BLaER1 (cell line): ENCODE data around the gene TMEM167A.

Experiments
- H3K27ac ChIP-seq: shearing (Covaris generic); formaldehyde crosslinking; 2 replicates; pipeline ENCODE4 v1.8.1; 2022
- H3K27me3 ChIP-seq: shearing (Covaris generic); formaldehyde crosslinking; 2 replicates; pipeline ENCODE4 v1.8.1; 2022
- H3K36me3 ChIP-seq: shearing (Covaris generic); formaldehyde crosslinking; 2 replicates; pipeline ENCODE4 v1.8.1; 2022
- H3K4me1 ChIP-seq: shearing (Covaris generic); formaldehyde crosslinking; 2 replicates; pipeline ENCODE4 v1.8.1; 2022
- H3K4me2 ChIP-seq: shearing (Covaris generic); formaldehyde crosslinking; 2 replicates; pipeline ENCODE4 v1.8.1; 2022
- H3K4me3 ChIP-seq: shearing (Covaris generic); formaldehyde crosslinking; 2 replicates; pipeline ENCODE4 v1.8.1; 2022
- H3K9ac ChIP-seq: shearing (Covaris generic); formaldehyde crosslinking; 2 replicates; pipeline ENCODE4 v1.8.1; 2022
- H3K9me3 ChIP-seq: shearing (Covaris generic); formaldehyde crosslinking; 2 replicates; pipeline ENCODE4 v1.8.1; 2022
- H4K20me1 ChIP-seq: shearing (Covaris generic); formaldehyde crosslinking; 2 replicates; pipeline ENCODE4 v1.8.1; 2022
- Cebpa-rat ChIP-seq: shearing (Covaris generic); IDR thresholded peaks from 2 replicates; pipeline ENCODE4 v1.8.1; 2022

TMEM167A gene

GRCh38 chr5:83076742-83077661 lies at the start of gene TMEM167A, which contains the start of gene XRCC4:
Gene TMEM167A, minus strand, starts transcription at chr5:83077394. Its CDS starts 71 bp downstream, at chr5:83077323.
Gene XRCC4, plus strand, starts transcription at chr5:83077547. Its CDS starts 27,373 bp downstream, at chr5:83104920.
- H3K36me3 ChIP-seq = peaks cover 32% of the 10 kb centered on the region
- H3K27me3 ChIP-seq = no peaks in the 10 kb centered on the region
- H3K4me1 ChIP-seq = peaks cover 25% of the 10 kb centered on the region
- no peak for TF ChIP-seq Cebpa-rat
- H4K20me1 ChIP-seq = peaks cover 30% of the 10 kb centered on the region
- H3K9me3 ChIP-seq = no peaks in the 10 kb centered on the region
- H3K4me2 ChIP-seq = peak within 1 kb of the TSS; percentile 87
- peak within 1 kb of the TSS; percentile 83 for H3K9ac ChIP-seq
- peak within 1 kb of the TSS; percentile 73 for H3K4me3 ChIP-seq
- peak within 1 kb of the TSS; percentile 81 for H3K27ac ChIP-seq

GRCh38 chr5:83126501-83126900 lies 49.3 kb upstream of the TMEM167A start:
- H3K4me3 ChIP-seq = no peak overlapping the region
- no peaks in the 10 kb centered on the region for H3K4me1 ChIP-seq
- H4K20me1 ChIP-seq = no peaks in the 10 kb centered on the region
- no peaks in the 10 kb centered on the region for H3K36me3 ChIP-seq
- H3K27me3 ChIP-seq = no peaks in the 10 kb centered on the region
- no peak overlapping the region for H3K4me2 ChIP-seq
- no peak overlapping the region for H3K9ac ChIP-seq
- TF ChIP-seq Cebpa-rat = no peak
- peaks cover 17% of the 10 kb centered on the region for H3K9me3 ChIP-seq
- H3K27ac ChIP-seq = no peak overlapping the region

GRCh38 chr5:83125560-83125959 lies 48.4 kb upstream of the TMEM167A start:
- no peak overlapping the region for H3K27ac ChIP-seq

GRCh38 chr5:83124593-83124992 lies 47.4 kb upstream of the TMEM167A start:
- no peak overlapping the region for H3K4me2 ChIP-seq
- no peak for TF ChIP-seq Cebpa-rat
- peaks cover 17% of the 10 kb centered on the region for H3K9me3 ChIP-seq

More at GRCh38 chr5:83125560-83125959, 48.4 kb upstream of the TMEM167A start:
- Histone ChIP-seq H3K9me3 (peaks cover 17% of the 10 kb centered on the region), H3K4me1 (no peaks in the 10 kb centered on the region), H3K4me2 (no peak overlapping the region), H3K27me3 (no peaks in the 10 kb centered on the region), H3K9ac (no peak overlapping the region), H4K20me1 (no peaks in the 10 kb centered on the region), H3K4me3 (no peak overlapping the region), H3K36me3 (no peaks in the 10 kb centered on the region)
- no peak for TF ChIP-seq Cebpa-rat

GRCh38 chr5:83118976-83119375 lies 41.8 kb upstream of the TMEM167A start:
- Histone ChIP-seq H3K36me3 (peaks cover 15% of the 10 kb centered on the region), H3K27ac (no peak overlapping the region), H3K9me3 (peaks cover 20% of the 10 kb centered on the region), H3K27me3 (no peaks in the 10 kb centered on the region), H3K9ac (no peak overlapping the region), H3K4me1 (no peaks in the 10 kb centered on the region), H4K20me1 (no peaks in the 10 kb centered on the region), H3K4me3 (no peak overlapping the region), H3K4me2 (no peak overlapping the region)
- TF ChIP-seq Cebpa-rat = no peak

More at GRCh38 chr5:83124593-83124992, 47.4 kb upstream of the TMEM167A start:
- Histone ChIP-seq H4K20me1 (no peaks in the 10 kb centered on the region), H3K4me3 (no peak overlapping the region), H3K36me3 (no peaks in the 10 kb centered on the region), H3K27ac (no peak overlapping the region), H3K9ac (no peak overlapping the region), H3K4me1 (no peaks in the 10 kb centered on the region), H3K27me3 (no peaks in the 10 kb centered on the region)

GRCh38 chr5:83118471-83118870 lies 41.3 kb upstream of the TMEM167A start:
- Histone ChIP-seq H3K4me3 (no peak overlapping the region), H3K27ac (no peak overlapping the region), H3K27me3 (no peaks in the 10 kb centered on the region), H4K20me1 (no peaks in the 10 kb centered on the region), H3K4me1 (no peaks in the 10 kb centered on the region), H3K4me2 (no peak overlapping the region), H3K9me3 (peaks cover 25% of the 10 kb centered on the region), H3K36me3 (peaks cover 20% of the 10 kb centered on the region), H3K9ac (no peak overlapping the region)
- TF ChIP-seq Cebpa-rat = no peak

- H4K20me1 ChIP-seq = no peaks in the 10 kb centered on the region
- no peak overlapping the region for H3K4me2 ChIP-seq
- H3K27me3 ChIP-seq = no peaks in the 10 kb centered on the region
- H3K27ac ChIP-seq = no peak overlapping the region
- H3K36me3 ChIP-seq = peaks cover 35% of the 10 kb centered on the region
- H3K9me3 ChIP-seq = peaks cover 37% of the 10 kb centered on the region
- H3K4me3 ChIP-seq = no peak overlapping the region
- no peak overlapping the region for H3K9ac ChIP-seq
- no peak for TF ChIP-seq Cebpa-rat
- no peaks in the 10 kb centered on the region for H3K4me1 ChIP-seq
Measured at GRCh38 chr5:83115816-83116215, 38.6 kb upstream of the TMEM167A start.

GRCh38 chr5:83109380-83109779 lies 32.2 kb upstream of the TMEM167A start:
- Histone ChIP-seq H3K27ac (no peak overlapping the region), H4K20me1 (no peaks in the 10 kb centered on the region), H3K9ac (no peak overlapping the region), H3K27me3 (no peaks in the 10 kb centered on the region), H3K9me3 (peaks cover 21% of the 10 kb centered on the region), H3K4me3 (no peak overlapping the region), H3K4me2 (no peak overlapping the region), H3K4me1 (no peaks in the 10 kb centered on the region), H3K36me3 (peaks cover 23% of the 10 kb centered on the region)
- no peak for TF ChIP-seq Cebpa-rat

GRCh38 chr5:83107692-83108420 lies 30.7 kb upstream of the TMEM167A start:
- Histone ChIP-seq H3K36me3 (peaks cover 8% of the 10 kb centered on the region), H3K4me2 (no peak overlapping the region), H3K27ac (no peak overlapping the region), H3K27me3 (no peaks in the 10 kb centered on the region), H4K20me1 (no peaks in the 10 kb centered on the region), H3K9ac (no peak overlapping the region), H3K4me3 (no peak overlapping the region), H3K9me3 (peaks cover 6% of the 10 kb centered on the region), H3K4me1 (no peaks in the 10 kb centered on the region)
- no peak for TF ChIP-seq Cebpa-rat

GRCh38 chr5:83104021-83104420 lies 26.8 kb upstream of the TMEM167A start:
- Histone ChIP-seq H4K20me1 (no peaks in the 10 kb centered on the region), H3K9ac (no peak overlapping the region), H3K4me2 (no peak overlapping the region), H3K27me3 (no peaks in the 10 kb centered on the region), H3K4me3 (no peak overlapping the region), H3K36me3 (no peaks in the 10 kb centered on the region), H3K27ac (no peak overlapping the region), H3K9me3 (no peaks in the 10 kb centered on the region), H3K4me1 (no peaks in the 10 kb centered on the region)
- no peak for TF ChIP-seq Cebpa-rat
